PC-9 (cell line): ENCODE data around the gene SP100. TPM values are rescaled to one million over a fixed set of nuclear protein-coding genes. Genes with fewer than 3 reads are reported as not detected.

Source experiments
- BruUV-seq: library from RNA; stranded (reverse); fragments of 400-500 nt; replicated peaks from 2 replicates; lab custom pipeline; 2021; lab: Mats Ljungman, UMichigan
- CTCF ChIA-PET: fragments of 300-600 bp; sonication (Branson Sonifier 250); formaldehyde crosslinking; loops from one replicate; lab custom pipeline; 2022; ENCODE audit warnings: antibody characterized with exemption; lab: Charles Lee
- POLR2A ChIA-PET: fragments of 300-600 bp; sonication (Branson Sonifier 250); formaldehyde crosslinking; loops from one replicate; lab custom pipeline; 2022; ENCODE audit warnings: antibody characterized with exemption; ENCODE audit not compliant: unreplicated experiment; lab: Charles Lee
- DNase-seq, 2 experiments: peaks; one replicate each; pipeline versions ENCODE4 v3.0.0 to v3.0.0-alpha.2; 2015 to 2022; ENCODE audit warnings: mixed read lengths in 1 of 2
- H2AFZ ChIP-seq: fragments of 200-600 bp; sonication (generic); 2 replicates; pipeline ENCODE4 v1.8.1; 2017; ENCODE audit warnings: antibody characterized with exemption
- H3F3A ChIP-seq: fragments of 200-600 bp; sonication (generic); 2 replicates; pipeline ENCODE4 v1.8.1; 2017; ENCODE audit warnings: antibody characterized with exemption, mild to moderate bottlenecking, low read depth; ENCODE audit not compliant: insufficient read depth
- H3K27ac ChIP-seq: fragments of 200-600 bp; sonication (generic); 2 replicates; pipeline ENCODE4 v1.6.1; 2016; ENCODE audit warnings: mixed run types
- H3K27me3 ChIP-seq: fragments of 200-600 bp; sonication (generic); 2 replicates; pipeline ENCODE4 v1.6.1; 2016; ENCODE audit warnings: low read depth, mixed run types; ENCODE audit not compliant: insufficient read depth
- H3K36me3 ChIP-seq: fragments of 200-600 bp; sonication (generic); 2 replicates; pipeline ENCODE4 v1.6.1; 2016; ENCODE audit warnings: low read depth, mixed run types
- H3K4me1 ChIP-seq: fragments of 200-600 bp; sonication (generic); replicated peaks from 2 replicates; pipeline ENCODE4 v1.6.1; 2016; ENCODE audit warnings: mixed run types; ENCODE audit not compliant: insufficient read depth
- H3K4me2 ChIP-seq: fragments of 200-600 bp; sonication (generic); 2 replicates; pipeline ENCODE4 v1.6.1; 2017; ENCODE audit warnings: mixed run types
- H3K4me3 ChIP-seq: fragments of 200-600 bp; sonication (generic); 2 replicates; pipeline ENCODE4 v1.6.1; 2016; ENCODE audit warnings: mixed run types
- H3K79me2 ChIP-seq: fragments of 200-600 bp; sonication (generic); 2 replicates; pipeline ENCODE4 v1.6.1; 2017; ENCODE audit warnings: low read depth, mixed run types
- H3K9me2 ChIP-seq: fragments of 200-600 bp; sonication (generic); 2 replicates; pipeline ENCODE4 v1.8.1; 2017; ENCODE audit warnings: mild to moderate bottlenecking; ENCODE audit not compliant: insufficient read depth
- H3K9me3 ChIP-seq: fragments of 200-600 bp; sonication (generic); 2 replicates; pipeline ENCODE4 v1.8.1; 2016; ENCODE audit warnings: low read depth; ENCODE audit not compliant: insufficient read depth
- H4K20me1 ChIP-seq: fragments of 200-600 bp; sonication (generic); 2 replicates; pipeline ENCODE4 v1.8.1; 2017; ENCODE audit not compliant: insufficient read depth
- CTCF ChIP-seq: fragments of 200-600 bp; sonication (generic); conservative IDR thresholded peaks from 2 replicates; pipeline ENCODE4 v1.6.1; 2017; ENCODE audit warnings: mixed run types, antibody characterized with exemption, mild to moderate bottlenecking, moderate library complexity
- EZH2 ChIP-seq: fragments of 200-600 bp; sonication (generic); IDR thresholded peaks from 2 replicates; pipeline ENCODE4 v1.8.0; 2017; ENCODE audit warnings: antibody characterized with exemption, low read depth
- intact Hi-C: fragments of 100-400 bp; cut with micrococcal nuclease; formaldehyde crosslinking; loops from one replicate; pipeline ENCODE4 v1.10.0; 2022; ENCODE audit not compliant: unreplicated experiment
- total RNA-seq: library from RNA; stranded (reverse); gene quantifications from 2 replicates; pipeline ENCODE4 v1.2.3, GENCODE V29; 2021

SP100 gene
- total RNA-seq, 1 experiment from 2014 or later = 61.7 TPM

- ChIA-PET CTCF (no interaction called here), POLR2A (no interaction called here)
- H3K27ac ChIP-seq = no peak overlapping the region
- H3K4me2 ChIP-seq = no peak overlapping the region
- no peak for TF ChIP-seq EZH2
- no peak for TF ChIP-seq CTCF
- H2AFZ ChIP-seq = no peak overlapping the region
- H3K79me2 ChIP-seq = no peaks in the 10 kb centered on the region
- no peaks in the 10 kb centered on the region for H3F3A ChIP-seq
- H3K27me3 ChIP-seq = no peaks in the 10 kb centered on the region
- intact Hi-C loops = no loop called here
- H4K20me1 ChIP-seq = no peaks in the 10 kb centered on the region
- H3K4me1 ChIP-seq = no peaks in the 10 kb centered on the region
- H3K9me2 ChIP-seq = no peaks in the 10 kb centered on the region
- BruUV-seq = no TSS peak
- no peak overlapping the region for H3K4me3 ChIP-seq
- H3K9me3 ChIP-seq = no peaks in the 10 kb centered on the region
- DNase-seq = no peak
- no peaks in the 10 kb centered on the region for H3K36me3 ChIP-seq
Measured at GRCh38 chr2:230582851-230583283, 166.9 kb downstream of the SP100 start.

DNA sequence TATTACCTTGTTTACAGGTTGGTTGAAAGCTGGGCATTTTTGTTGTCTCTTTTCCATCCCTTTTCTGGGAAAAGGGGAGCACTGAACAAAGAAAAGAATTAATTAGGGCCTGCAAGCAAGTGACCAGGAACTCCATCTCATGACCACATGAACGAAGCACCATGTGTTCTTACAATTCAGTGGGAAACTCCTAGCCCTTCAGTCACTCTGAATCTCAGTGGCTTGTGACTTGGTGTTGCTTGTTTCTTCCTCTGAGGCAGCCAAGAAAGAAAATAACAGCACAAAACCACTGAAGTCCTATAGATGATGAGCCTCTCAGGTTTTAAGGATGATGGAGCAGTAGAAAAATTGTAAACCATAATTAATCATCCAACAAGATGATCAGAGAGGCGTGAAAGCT lies 167.6 kb downstream of the SP100 start:
- Histone ChIP-seq H3K9me3 (no peaks in the 10 kb centered on the region), H3K27ac (no peak overlapping the region), H3K4me2 (no peak overlapping the region), H3K4me1 (no peaks in the 10 kb centered on the region), H3K4me3 (no peak overlapping the region), H4K20me1 (no peaks in the 10 kb centered on the region), H2AFZ (no peak overlapping the region), H3K36me3 (no peaks in the 10 kb centered on the region), H3F3A (no peaks in the 10 kb centered on the region), H3K9me2 (no peaks in the 10 kb centered on the region), H3K27me3 (no peaks in the 10 kb centered on the region), H3K79me2 (no peaks in the 10 kb centered on the region)
- intact Hi-C loops = no loop called here
- CTCF ChIA-PET = no interaction called here
- no peak for DNase-seq
- no TSS peak for BruUV-seq
- TF ChIP-seq CTCF (no peak), EZH2 (no peak)
- POLR2A ChIA-PET = no interaction called here

GRCh38 chr2:230586328-230586982 lies 170.5 kb downstream of the SP100 start:
- no peak for DNase-seq
- no peaks in the 10 kb centered on the region for H3F3A ChIP-seq
- H3K4me3 ChIP-seq = no peak overlapping the region
- no peaks in the 10 kb centered on the region for H3K9me2 ChIP-seq
- no peak for TF ChIP-seq CTCF
- TF ChIP-seq EZH2 = no peak
- ChIA-PET CTCF (no interaction called here), POLR2A (no interaction called here)
- H3K79me2 ChIP-seq = no peaks in the 10 kb centered on the region
- no peak overlapping the region for H2AFZ ChIP-seq
- no peak overlapping the region for H3K4me2 ChIP-seq
- no peaks in the 10 kb centered on the region for H3K27me3 ChIP-seq
- no peaks in the 10 kb centered on the region for H3K9me3 ChIP-seq
- BruUV-seq = no TSS peak
- no peak overlapping the region for H3K27ac ChIP-seq
- intact Hi-C loops = no loop called here
- H3K4me1 ChIP-seq = no peaks in the 10 kb centered on the region
- H3K36me3 ChIP-seq = no peaks in the 10 kb centered on the region
- H4K20me1 ChIP-seq = no peaks in the 10 kb centered on the region
